ENCODE data around the gene TSPO.

DNA sequence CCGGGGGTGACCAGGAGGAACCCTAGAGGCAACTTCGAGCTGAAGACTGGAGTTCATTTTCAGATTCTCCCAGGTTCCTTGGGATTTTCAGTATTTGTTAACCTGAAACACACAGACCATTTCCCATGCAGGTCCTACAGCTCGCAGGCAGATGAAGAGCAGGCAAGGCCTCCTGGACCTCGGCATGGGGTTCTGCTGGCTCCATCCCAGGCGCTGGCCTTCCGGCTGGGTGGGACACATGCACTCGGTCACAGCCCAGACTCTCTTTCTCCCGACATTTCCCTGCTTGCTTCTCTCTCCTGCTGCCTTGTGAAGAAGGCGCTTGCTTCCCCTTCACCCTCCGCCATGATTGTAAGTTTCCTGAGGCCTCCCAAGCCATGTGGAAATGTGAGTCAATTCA lies 51.0 kb downstream of the TSPO start:
- TF ChIP-seq, protein P1, sequence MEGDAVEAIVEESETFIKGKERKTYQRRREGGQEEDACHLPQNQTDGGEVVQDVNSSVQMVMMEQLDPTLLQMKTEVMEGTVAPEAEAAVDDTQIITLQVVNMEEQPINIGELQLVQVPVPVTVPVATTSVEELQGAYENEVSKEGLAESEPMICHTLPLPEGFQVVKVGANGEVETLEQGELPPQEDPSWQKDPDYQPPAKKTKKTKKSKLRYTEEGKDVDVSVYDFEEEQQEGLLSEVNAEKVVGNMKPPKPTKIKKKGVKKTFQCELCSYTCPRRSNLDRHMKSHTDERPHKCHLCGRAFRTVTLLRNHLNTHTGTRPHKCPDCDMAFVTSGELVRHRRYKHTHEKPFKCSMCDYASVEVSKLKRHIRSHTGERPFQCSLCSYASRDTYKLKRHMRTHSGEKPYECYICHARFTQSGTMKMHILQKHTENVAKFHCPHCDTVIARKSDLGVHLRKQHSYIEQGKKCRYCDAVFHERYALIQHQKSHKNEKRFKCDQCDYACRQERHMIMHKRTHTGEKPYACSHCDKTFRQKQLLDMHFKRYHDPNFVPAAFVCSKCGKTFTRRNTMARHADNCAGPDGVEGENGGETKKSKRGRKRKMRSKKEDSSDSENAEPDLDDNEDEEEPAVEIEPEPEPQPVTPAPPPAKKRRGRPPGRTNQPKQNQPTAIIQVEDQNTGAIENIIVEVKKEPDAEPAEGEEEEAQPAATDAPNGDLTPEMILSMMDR (IDR thresholded peaks at IDR 0.05) = no peak
- no peak for TF ChIP-seq POLR2A (IDR thresholded peaks at IDR 0.05)
